NCI-H82 (cell line): ENCODE measurements around the gene HHATL.

ENCODE experiments used
- DNase-seq: peaks from one replicate; lab custom pipeline; 2025; lab: John Stamatoyannopoulos, UW

Gene HHATL

GRCh38 chr3:42652611-42653302, 49.8 kb downstream of the HHATL start:
- DNase-seq: peak; percentile 58

GRCh38 chr3:42652251-42652610, 50.4 kb downstream of the HHATL start:
- no peak for DNase-seq

DNA sequence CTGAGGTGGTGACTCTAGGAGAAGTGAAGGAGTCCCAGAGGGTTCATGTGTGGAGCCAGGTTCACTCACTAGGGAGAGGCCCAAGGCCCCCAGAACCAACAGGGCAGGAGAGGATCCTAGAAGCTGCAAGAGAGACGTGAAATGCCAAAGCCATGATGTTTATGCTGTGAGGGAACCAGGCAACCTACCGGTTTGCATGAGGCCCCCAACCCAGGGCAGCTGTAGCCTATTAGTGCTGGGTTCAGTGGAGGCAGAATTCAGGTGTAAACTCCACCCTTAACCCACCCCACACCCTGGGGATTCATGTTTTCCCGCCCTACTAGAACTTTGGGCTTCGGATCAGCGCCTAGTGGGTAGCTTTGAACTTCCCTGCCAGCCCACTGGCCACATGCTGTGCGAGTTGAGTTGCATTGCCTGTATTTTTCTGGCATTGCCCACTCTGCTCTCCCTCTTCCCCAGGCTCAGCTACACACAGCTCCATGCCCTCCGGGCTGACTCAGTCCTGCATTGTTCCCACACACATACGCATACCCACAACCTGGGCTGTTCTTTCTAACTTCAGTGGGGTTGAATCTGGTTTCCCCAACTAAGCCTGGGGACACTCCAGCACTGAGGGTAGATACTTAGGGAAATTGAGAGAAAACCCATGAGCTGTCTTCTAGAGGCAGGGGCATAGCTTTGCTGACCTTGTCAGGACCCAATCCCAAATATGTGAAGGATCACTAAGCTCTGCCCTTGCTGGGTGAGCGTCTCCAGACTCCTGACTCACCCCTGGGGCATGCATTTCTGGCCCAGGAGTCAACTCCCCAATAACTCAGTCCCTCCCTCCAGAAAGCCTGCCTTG, 51.1 kb downstream of the HHATL start:
- no peak for DNase-seq

DNA sequence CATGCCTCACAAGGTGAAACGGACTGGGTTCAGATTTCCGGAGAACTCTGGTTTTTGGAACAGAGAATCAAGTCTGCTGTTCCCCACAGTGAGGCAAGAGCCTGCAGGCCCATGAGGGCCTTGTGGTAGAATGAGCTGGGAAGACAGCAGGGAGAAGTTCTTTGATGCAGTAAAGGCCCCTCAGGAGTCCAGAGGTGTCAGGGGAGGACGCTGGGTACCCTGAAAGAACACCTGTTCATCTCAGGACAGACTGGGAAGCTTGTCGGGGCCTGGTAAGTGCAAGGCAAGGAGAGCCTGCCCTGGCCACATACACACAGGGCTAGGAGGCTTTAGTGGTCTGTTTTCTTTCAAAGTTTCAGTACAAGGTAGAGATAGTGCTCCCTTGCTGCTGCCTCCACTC, 52.8 kb downstream of the HHATL start:
- DNase-seq: no peak

DNA sequence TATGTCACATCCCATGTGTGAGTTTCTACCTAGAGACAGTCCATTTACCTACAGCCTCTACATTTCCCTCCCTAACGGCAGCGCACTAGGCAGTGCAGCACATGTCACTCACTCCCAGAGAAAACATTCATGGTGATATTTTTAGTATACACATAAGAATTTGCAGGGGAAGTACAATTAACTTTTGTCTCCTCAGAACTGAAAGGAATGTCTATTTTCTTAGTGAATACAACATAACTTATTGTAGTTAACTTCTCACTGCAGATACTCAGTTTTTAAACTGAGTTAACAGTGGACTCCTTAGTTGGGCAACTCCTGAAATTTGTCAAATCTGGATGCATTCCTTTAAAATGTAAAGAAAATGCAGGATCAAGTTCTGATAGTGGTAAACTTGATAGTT, 53.6 kb downstream of the HHATL start:
- no peak for DNase-seq

- no peak for DNase-seq
These were observed 54.7 kb downstream of the HHATL start for GRCh38 chr3:42647821-42648459.
